Measurements from ENCODE around the gene CEP78.
"Not testable (repeated sequence)": the region's sequence is repeated elsewhere in the genome, so short reads cannot be mapped to it uniquely, and the experiment has no call there.

The CEP78 gene

GRCh38 chr9:78261403-78262001 lies 25.6 kb downstream of the CEP78 start:
- no peaks in the 10 kb centered on the region for H3K9me3 ChIP-seq (ENCODE audit: insufficient read depth, low read depth, low read length)
- H3K4me1 ChIP-seq (ENCODE audit: insufficient read depth, low read length): no peaks in the 10 kb centered on the region
- H3K36me3 ChIP-seq (ENCODE audit: insufficient read depth, low read length): peaks cover 79% of the 10 kb centered on the region
- no peak overlapping the region for H3K4me3 ChIP-seq (ENCODE audit: low read length)
- no peaks in the 10 kb centered on the region for H3K27me3 ChIP-seq (ENCODE audit: insufficient read depth, low read length)
- H3K9ac ChIP-seq (ENCODE audit: low read depth, low read length): no peak overlapping the region
- no peak overlapping the region for H3K27ac ChIP-seq (ENCODE audit: low read depth, low read length)
- no CpG with 5 or more reads among the region's 2 CpGs for WGBS

- Histone ChIP-seq H3K4me1 (ENCODE audit: insufficient read depth, low read length) (no peaks in the 10 kb centered on the region), H3K36me3 (ENCODE audit: insufficient read depth, low read length) (peaks cover 80% of the 10 kb centered on the region), H3K9ac (ENCODE audit: low read depth, low read length) (no peak overlapping the region), H3K27me3 (ENCODE audit: insufficient read depth, low read length) (no peaks in the 10 kb centered on the region), H3K27ac (ENCODE audit: low read depth, low read length) (no peak overlapping the region), H3K4me3 (ENCODE audit: low read length) (no peak overlapping the region), H3K9me3 (ENCODE audit: insufficient read depth, low read depth, low read length) (no peaks in the 10 kb centered on the region)
- 92% methylated on average over 2 of the region's 2 CpGs for WGBS
These were observed 26.8 kb downstream of the CEP78 start for GRCh38 chr9:78262655-78263054.

- Histone ChIP-seq H3K4me1 (ENCODE audit: insufficient read depth, low read length) (no peaks in the 10 kb centered on the region), H3K27me3 (ENCODE audit: insufficient read depth, low read length) (no peaks in the 10 kb centered on the region), H3K27ac (ENCODE audit: low read depth, low read length) (no peak overlapping the region), H3K9me3 (ENCODE audit: insufficient read depth, low read depth, low read length) (no peaks in the 10 kb centered on the region), H3K4me3 (ENCODE audit: low read length) (no peak overlapping the region), H3K36me3 (ENCODE audit: insufficient read depth, low read length) (peaks cover 86% of the 10 kb centered on the region), H3K9ac (ENCODE audit: low read depth, low read length) (no peak overlapping the region)
- WGBS: 96% methylated on average over 4 of the region's 4 CpGs
These were observed 32.0 kb downstream of the CEP78 start for GRCh38 chr9:78267889-78268288.

GRCh38 chr9:78269784-78270183 lies 33.9 kb downstream of the CEP78 start:
- Histone ChIP-seq H3K4me3 (ENCODE audit: low read length) (no peak overlapping the region), H3K36me3 (ENCODE audit: insufficient read depth, low read length) (peaks cover 77% of the 10 kb centered on the region), H3K27me3 (ENCODE audit: insufficient read depth, low read length) (no peaks in the 10 kb centered on the region), H3K9ac (ENCODE audit: low read depth, low read length) (no peak overlapping the region), H3K9me3 (ENCODE audit: insufficient read depth, low read depth, low read length) (no peaks in the 10 kb centered on the region), H3K27ac (ENCODE audit: low read depth, low read length) (no peak overlapping the region), H3K4me1 (ENCODE audit: insufficient read depth, low read length) (no peaks in the 10 kb centered on the region)

GRCh38 chr9:78272307-78272706 lies 36.4 kb downstream of the CEP78 start:
- Histone ChIP-seq H3K36me3 (ENCODE audit: insufficient read depth, low read length) (peaks cover 51% of the 10 kb centered on the region), H3K4me1 (ENCODE audit: insufficient read depth, low read length) (no peaks in the 10 kb centered on the region), H3K27me3 (ENCODE audit: insufficient read depth, low read length) (no peaks in the 10 kb centered on the region), H3K27ac (ENCODE audit: low read depth, low read length) (no peak overlapping the region), H3K9ac (ENCODE audit: low read depth, low read length) (no peak overlapping the region), H3K9me3 (ENCODE audit: insufficient read depth, low read depth, low read length) (no peaks in the 10 kb centered on the region), H3K4me3 (ENCODE audit: low read length) (no peak overlapping the region)

GRCh38 chr9:78273761-78274160 lies 37.9 kb downstream of the CEP78 start:
- Histone ChIP-seq H3K36me3 (ENCODE audit: insufficient read depth, low read length) (peaks cover 39% of the 10 kb centered on the region), H3K9me3 (ENCODE audit: insufficient read depth, low read depth, low read length) (no peaks in the 10 kb centered on the region), H3K9ac (ENCODE audit: low read depth, low read length) (no peak overlapping the region), H3K27me3 (ENCODE audit: insufficient read depth, low read length) (no peaks in the 10 kb centered on the region), H3K27ac (ENCODE audit: low read depth, low read length) (no peak overlapping the region), H3K4me1 (ENCODE audit: insufficient read depth, low read length) (no peaks in the 10 kb centered on the region), H3K4me3 (ENCODE audit: low read length) (no peak overlapping the region)
- WGBS: 96% methylated on average over 3 of the region's 3 CpGs

- no peak overlapping the region for H3K9ac ChIP-seq (ENCODE audit: low read depth, low read length)
- H3K4me1 ChIP-seq (ENCODE audit: insufficient read depth, low read length): no peaks in the 10 kb centered on the region
- H3K36me3 ChIP-seq (ENCODE audit: insufficient read depth, low read length): peaks cover 6% of the 10 kb centered on the region; the same call in 1 of the 2 replicates
- no peaks in the 10 kb centered on the region for H3K27me3 ChIP-seq (ENCODE audit: insufficient read depth, low read length)
- no peak overlapping the region for H3K27ac ChIP-seq (ENCODE audit: low read depth, low read length)
- 87% methylated on average over 5 of the region's 5 CpGs for WGBS
- H3K4me3 ChIP-seq (ENCODE audit: low read length): no peak overlapping the region
- no peaks in the 10 kb centered on the region for H3K9me3 ChIP-seq (ENCODE audit: insufficient read depth, low read depth, low read length)
These were observed 42.4 kb downstream of the CEP78 start for GRCh38 chr9:78278177-78278777.

- 100% methylated on average over 1 of the region's 1 CpG for WGBS
- H3K9ac ChIP-seq (ENCODE audit: low read depth, low read length): no peak overlapping the region
- no peak overlapping the region for H3K27ac ChIP-seq (ENCODE audit: low read depth, low read length)
- peaks cover 3% of the 10 kb centered on the region; the same call in 1 of the 2 replicates for H3K36me3 ChIP-seq (ENCODE audit: insufficient read depth, low read length)
- no peaks in the 10 kb centered on the region for H3K4me1 ChIP-seq (ENCODE audit: insufficient read depth, low read length)
- H3K27me3 ChIP-seq (ENCODE audit: insufficient read depth, low read length): no peaks in the 10 kb centered on the region
- no peaks in the 10 kb centered on the region for H3K9me3 ChIP-seq (ENCODE audit: insufficient read depth, low read depth, low read length)
- H3K4me3 ChIP-seq (ENCODE audit: low read length): no peak overlapping the region
These were observed 42.9 kb downstream of the CEP78 start for GRCh38 chr9:78278801-78279200.

- Histone ChIP-seq H3K4me3 (ENCODE audit: low read length) (no peak overlapping the region), H3K9me3 (ENCODE audit: insufficient read depth, low read depth, low read length) (no peaks in the 10 kb centered on the region), H3K4me1 (ENCODE audit: insufficient read depth, low read length) (no peaks in the 10 kb centered on the region), H3K36me3 (ENCODE audit: insufficient read depth, low read length) (no peaks in the 10 kb centered on the region), H3K27ac (ENCODE audit: low read depth, low read length) (no peak overlapping the region), H3K9ac (ENCODE audit: low read depth, low read length) (no peak overlapping the region), H3K27me3 (ENCODE audit: insufficient read depth, low read length) (no peaks in the 10 kb centered on the region)
- WGBS: 92% methylated on average over 3 of the region's 3 CpGs
These were observed 45.2 kb downstream of the CEP78 start for GRCh38 chr9:78280982-78281668.

GRCh38 chr9:78284181-78284580 lies 48.3 kb downstream of the CEP78 start:
- not testable (repeated sequence) for H3K4me3 ChIP-seq (ENCODE audit: low read length); H3K36me3 ChIP-seq (ENCODE audit: insufficient read depth, low read length); H3K9me3 ChIP-seq (ENCODE audit: insufficient read depth, low read depth, low read length); H3K9ac ChIP-seq (ENCODE audit: low read depth, low read length); H3K27ac ChIP-seq (ENCODE audit: low read depth, low read length); H3K4me1 ChIP-seq (ENCODE audit: insufficient read depth, low read length); H3K27me3 ChIP-seq (ENCODE audit: insufficient read depth, low read length)
- 89% methylated on average over 2 of the region's 4 CpGs for WGBS

- Histone ChIP-seq H3K4me1 (ENCODE audit: insufficient read depth, low read length) (no peaks in the 10 kb centered on the region), H3K36me3 (ENCODE audit: insufficient read depth, low read length) (no peaks in the 10 kb centered on the region), H3K4me3 (ENCODE audit: low read length) (no peak overlapping the region), H3K27me3 (ENCODE audit: insufficient read depth, low read length) (no peaks in the 10 kb centered on the region), H3K9me3 (ENCODE audit: insufficient read depth, low read depth, low read length) (no peaks in the 10 kb centered on the region), H3K9ac (ENCODE audit: low read depth, low read length) (no peak overlapping the region), H3K27ac (ENCODE audit: low read depth, low read length) (no peak overlapping the region)
These were observed 50.2 kb downstream of the CEP78 start for GRCh38 chr9:78286125-78286524.
